ENCODE results near the gene ADORA2B.

- TF ChIP-seq EZH2 (IDR thresholded peaks at IDR 0.05; ENCODE audit: insufficient read depth, poor library complexity, severe bottlenecking) (no peak), EZH2phosphoT487 (IDR thresholded peaks at IDR 0.05; ENCODE audit: insufficient read depth, low read depth) (no peak)
These were observed 2.3 kb downstream of the ADORA2B start for GRCh38 chr17:15947271-15947670.

Measured in GM23248 (cell line).